Lower lobe of right lung (tissue), 2 donors: ENCODE measurements around the gene ZNF552. TPM values are rescaled to one million over a fixed set of nuclear protein-coding genes. Genes with fewer than 3 reads are reported as not detected.

Source experiments
- ATAC-seq, 2 donors: fragments of 200-7000 bp; cut with Tn5 transposase; one replicate each; pipeline ENCODE4 v1.9.1; 2020 to 2022; ENCODE audit warnings: mild to moderate bottlenecking in 2 of 2, moderate library complexity in 2 of 2
- DNase-seq: peaks from one replicate; pipeline ENCODE4 v3.0.0-alpha.2; 2020
- H3K27ac ChIP-seq: fragments of 200-600 bp; one replicate; pipeline ENCODE4 v1.8.0; 2022
- H3K27me3 ChIP-seq: fragments of 200-600 bp; one replicate; pipeline ENCODE4 v1.8.0; 2022; ENCODE audit warnings: low read depth
- H3K36me3 ChIP-seq: fragments of 200-600 bp; one replicate; pipeline ENCODE4 v1.8.0; 2022; ENCODE audit warnings: mild to moderate bottlenecking
- H3K4me1 ChIP-seq: fragments of 200-600 bp; one replicate; pipeline ENCODE4 v1.8.0; 2022
- H3K4me3 ChIP-seq: fragments of 200-600 bp; one replicate; pipeline ENCODE4 v1.8.0; 2022; ENCODE audit warnings: mild to moderate bottlenecking
- H3K9me3 ChIP-seq: fragments of 200-600 bp; one replicate; pipeline ENCODE4 v1.8.0; 2022
- CTCF ChIP-seq: fragments of 200-600 bp; IDR thresholded peaks from one replicate; pipeline ENCODE4 v1.8.0; 2022; ENCODE audit warnings: antibody characterized with exemption, mild to moderate bottlenecking
- intact Hi-C: fragments of 100-400 bp; cut with DNase I; formaldehyde crosslinking; loops from one replicate; pipeline ENCODE4 v1.11.0; 2022
- total RNA-seq: library from RNA; stranded (reverse); fragmentation: NEBNext Ultra II Directional; extraction: Animal tissue kit (Norgen Biotek cat#: 25700); gene quantifications from one replicate; pipeline ENCODE4 v1.2.1, GENCODE V29; 2021
- donor health status: DM: no; HTN: yes; CAD: no; lungs with severe emphysema.

The ZNF552 gene
- total RNA-seq, 1 donor from 2014 or later = 20.0 TPM

- Histone ChIP-seq H3K36me3 (peaks cover 22% of the 10 kb centered on the region), H3K4me1 (no peaks in the 10 kb centered on the region), H3K27ac (no peak overlapping the region), H3K9me3 (peaks cover 62% of the 10 kb centered on the region), H3K27me3 (no peaks in the 10 kb centered on the region), H3K4me3 (no peak overlapping the region)
- ATAC-seq (no peak), DNase-seq (no peak)
- intact Hi-C loops = no loop called here
- no peak for TF ChIP-seq CTCF
Observed at GRCh38 chr19:57788114-57788692, 26.5 kb downstream of the ZNF552 start.

DNA sequence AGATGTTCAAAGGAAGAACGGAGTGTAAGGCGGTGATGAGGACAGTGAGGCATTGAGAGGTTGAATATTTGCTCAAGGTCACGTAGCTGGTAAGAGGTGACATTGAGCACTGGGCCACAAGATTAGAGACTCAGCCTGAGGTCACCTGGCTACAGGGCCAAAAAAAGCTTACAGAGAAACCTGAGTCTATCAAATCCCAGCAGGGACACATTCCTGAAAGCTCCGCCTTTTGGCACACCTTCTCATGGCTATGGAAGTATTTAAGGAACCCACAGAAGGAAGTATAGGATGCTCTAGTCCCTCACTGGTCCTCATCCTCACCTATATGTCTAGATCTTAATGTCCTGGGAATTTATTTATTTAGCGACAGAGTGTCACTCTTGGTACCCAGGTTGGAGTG, 27.8 kb downstream of the ZNF552 start:
- DNase-seq (no peak), ATAC-seq (no peak)
- peaks cover 72% of the 10 kb centered on the region for H3K9me3 ChIP-seq
- no peak overlapping the region for H3K4me3 ChIP-seq
- no peak for TF ChIP-seq CTCF
- no peaks in the 10 kb centered on the region for H3K4me1 ChIP-seq
- intact Hi-C loops = no loop called here
- H3K36me3 ChIP-seq = peaks cover 11% of the 10 kb centered on the region
- no peak overlapping the region for H3K27ac ChIP-seq
- H3K27me3 ChIP-seq = no peaks in the 10 kb centered on the region

DNA sequence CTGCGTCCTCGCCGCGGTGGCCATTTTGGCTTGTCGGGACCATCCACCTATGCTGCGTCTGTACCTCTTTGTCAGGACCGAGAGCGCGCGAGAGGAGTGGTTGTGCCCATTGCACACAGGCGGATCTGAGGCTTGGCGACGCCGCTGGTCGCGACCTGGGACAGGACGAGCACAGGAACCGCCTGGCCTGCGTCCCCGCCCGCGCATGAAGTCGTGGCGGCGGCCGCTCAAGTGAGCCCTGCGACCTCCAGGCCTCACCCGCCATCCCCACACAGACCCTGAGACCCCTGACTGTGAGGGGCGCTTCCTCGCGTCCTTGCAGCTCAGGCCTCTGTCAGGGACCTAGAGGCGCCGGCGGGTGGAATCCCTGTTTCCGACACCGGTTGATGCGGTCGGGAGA, 28.4 kb downstream of the ZNF552 start:
- Histone ChIP-seq H3K27ac (no peak overlapping the region), H3K4me1 (no peaks in the 10 kb centered on the region), H3K4me3 (no peak overlapping the region), H3K9me3 (peaks cover 77% of the 10 kb centered on the region), H3K27me3 (no peaks in the 10 kb centered on the region), H3K36me3 (peaks cover 7% of the 10 kb centered on the region)
- ATAC-seq (no peak), DNase-seq (no peak)
- no peak for TF ChIP-seq CTCF
- intact Hi-C loops = no loop called here

DNA sequence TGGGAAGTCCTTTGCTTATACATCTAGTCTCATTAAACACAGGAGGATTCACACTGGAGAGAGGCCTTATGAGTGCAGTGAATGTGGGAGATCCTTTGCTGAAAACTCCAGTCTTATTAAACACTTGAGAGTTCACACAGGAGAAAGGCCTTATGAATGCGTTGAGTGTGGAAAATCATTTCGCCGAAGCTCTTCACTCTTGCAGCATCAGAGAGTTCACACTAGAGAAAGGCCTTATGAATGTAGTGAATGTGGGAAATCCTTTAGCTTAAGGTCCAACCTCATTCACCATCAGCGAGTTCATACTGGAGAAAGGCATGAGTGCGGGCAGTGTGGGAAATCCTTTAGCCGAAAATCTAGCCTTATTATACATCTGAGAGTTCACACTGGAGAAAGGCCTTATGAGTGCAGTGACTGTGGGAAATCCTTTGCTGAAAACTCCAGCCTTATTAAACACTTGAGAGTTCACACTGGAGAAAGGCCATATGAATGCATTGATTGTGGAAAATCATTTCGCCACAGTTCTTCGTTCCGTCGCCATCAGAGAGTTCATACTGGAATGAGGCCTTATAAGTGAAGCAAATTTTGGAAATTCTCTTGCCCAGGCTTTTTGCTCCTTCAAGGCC, 35.4 kb downstream of the ZNF552 start:
- no peak overlapping the region for H3K4me3 ChIP-seq
- no peak for DNase-seq
- peaks cover 87% of the 10 kb centered on the region for H3K9me3 ChIP-seq
- H3K4me1 ChIP-seq = no peaks in the 10 kb centered on the region
- intact Hi-C loops = no loop called here
- peaks cover 39% of the 10 kb centered on the region for H3K36me3 ChIP-seq
- no peak overlapping the region for H3K27ac ChIP-seq
- TF ChIP-seq CTCF = no peak
- ATAC-seq = no peak
- H3K27me3 ChIP-seq = no peaks in the 10 kb centered on the region

- Histone ChIP-seq H3K36me3 (peaks cover 39% of the 10 kb centered on the region), H3K9me3 (peaks cover 83% of the 10 kb centered on the region), H3K4me1 (no peaks in the 10 kb centered on the region), H3K27ac (no peak overlapping the region), H3K27me3 (no peaks in the 10 kb centered on the region), H3K4me3 (no peak overlapping the region)
- ATAC-seq (no peak), DNase-seq (no peak)
- TF ChIP-seq CTCF = no peak
- intact Hi-C loops = no loop called here
Observed at GRCh38 chr19:57778336-57778735, 36.4 kb downstream of the ZNF552 start.
